SK-N-SH (cell line): Measurements from ENCODE around the gene COL8A1.

Source experiments
- EP300 ChIP-seq, 2 experiments: IDR thresholded peaks; 2 replicates each; pipeline versions ENCODE4 v1.4.0 to v1.6.1; 2012; ENCODE audit warnings: borderline replicate concordance in 1 of 2, low read depth in 1 of 2, low read length in 1 of 2
- EZH2phosphoT487 ChIP-seq: fragments of 200-600 bp; sonication (generic); IDR thresholded peaks from 2 replicates; pipeline ENCODE4 v1.6.1; 2017; ENCODE audit warnings: low read depth, mixed run types, mild to moderate bottlenecking, antibody characterized with exemption, moderate library complexity, borderline replicate concordance
- FOXJ3 ChIP-seq: sonication (generic); formaldehyde crosslinking; IDR thresholded peaks from 2 replicates; pipeline ENCODE4 v1.5.1; 2020; ENCODE audit warnings: mild to moderate bottlenecking, missing genetic modification reagents
- GABPA ChIP-seq: IDR thresholded peaks from 2 replicates; pipeline ENCODE4 v1.4.0; 2012; ENCODE audit warnings: low read depth, mild to moderate bottlenecking
- MXI1 ChIP-seq: IDR thresholded peaks from 2 replicates; pipeline ENCODE4 v1.6.1; 2012; ENCODE audit warnings: mild to moderate bottlenecking, low read depth, low read length, improper control_type of control experiment
- POLR2AphosphoS5 ChIP-seq: IDR thresholded peaks from 2 replicates; pipeline ENCODE4 v1.6.1; 2012; ENCODE audit warnings: low read depth, low read length
- RAD21 ChIP-seq: IDR thresholded peaks from 2 replicates; pipeline ENCODE4 v1.6.1; 2012; ENCODE audit warnings: mild to moderate bottlenecking, low read length
- RCOR1 ChIP-seq: fragments of 150-350 bp; IDR thresholded peaks from 2 replicates; pipeline ENCODE4 v1.6.1; 2017; ENCODE audit warnings: antibody characterized with exemption, low read length
- TF ChIP-seq, protein P1 (sequence below): fragments of 200-600 bp; sonication (generic); IDR thresholded peaks from 2 replicates; pipeline ENCODE4 v1.6.1; 2017; ENCODE audit warnings: antibody characterized with exemption, mild to moderate bottlenecking, moderate library complexity
- TF ChIP-seq, protein P2 (sequence below): IDR thresholded peaks from 2 replicates; pipeline ENCODE4 v1.6.1; 2012; ENCODE audit warnings: mild to moderate bottlenecking, low read depth, low read length, moderate library complexity
- TF ChIP-seq, protein P3 (sequence below): fragments of 150-350 bp; IDR thresholded peaks from 2 replicates; pipeline ENCODE4 v1.6.1; 2017; ENCODE audit warnings: antibody characterized with exemption, low read length, low read depth, borderline replicate concordance
- TF ChIP-seq, protein P4 (sequence below): IDR thresholded peaks from 2 replicates; pipeline ENCODE4 v1.4.0; 2012; ENCODE audit warnings: low read depth
- TF ChIP-seq, protein P5 (sequence below): fragments of 150-350 bp; IDR thresholded peaks from 2 replicates; pipeline ENCODE4 v1.6.1; 2016; ENCODE audit warnings: mild to moderate bottlenecking, low read depth, low read length
- TF ChIP-seq, protein P6 (sequence below): IDR thresholded peaks from 2 replicates; pipeline ENCODE4; 2012

DNA sequence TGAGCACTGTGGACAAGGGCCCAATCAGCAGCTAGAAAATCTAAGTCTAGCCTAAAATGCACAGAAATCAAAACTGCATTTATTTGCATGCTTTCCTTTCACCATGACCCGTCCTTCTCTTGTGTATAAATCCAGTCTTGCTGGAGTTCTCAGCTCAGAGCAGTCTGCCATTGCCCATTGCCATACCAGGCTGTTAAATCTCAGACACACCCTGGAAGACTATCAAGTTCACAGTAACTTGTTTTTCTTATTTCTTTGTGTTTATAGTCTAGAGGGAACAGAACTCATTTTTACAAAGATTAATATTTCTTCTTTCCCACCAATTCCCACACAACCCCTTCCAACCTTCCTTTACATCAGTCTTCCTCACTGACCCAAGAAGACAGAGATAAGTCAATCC lies 85.9 kb downstream of the COL8A1 start:
- TF ChIP-seq RAD21 (no peak), EZH2phosphoT487 (no peak), FOXJ3 (CRISPR knock-in tag) (no peak), POLR2AphosphoS5 (no peak), GABPA (no peak), EP300 (IDR thresholded peaks at IDR 0.05; ENCODE audit: borderline replicate concordance in 1 of 2, low read depth in 1 of 2, low read length in 1 of 2) (no peak), RCOR1 (no peak), MXI1 (no peak)
- TF ChIP-seq, protein P1, sequence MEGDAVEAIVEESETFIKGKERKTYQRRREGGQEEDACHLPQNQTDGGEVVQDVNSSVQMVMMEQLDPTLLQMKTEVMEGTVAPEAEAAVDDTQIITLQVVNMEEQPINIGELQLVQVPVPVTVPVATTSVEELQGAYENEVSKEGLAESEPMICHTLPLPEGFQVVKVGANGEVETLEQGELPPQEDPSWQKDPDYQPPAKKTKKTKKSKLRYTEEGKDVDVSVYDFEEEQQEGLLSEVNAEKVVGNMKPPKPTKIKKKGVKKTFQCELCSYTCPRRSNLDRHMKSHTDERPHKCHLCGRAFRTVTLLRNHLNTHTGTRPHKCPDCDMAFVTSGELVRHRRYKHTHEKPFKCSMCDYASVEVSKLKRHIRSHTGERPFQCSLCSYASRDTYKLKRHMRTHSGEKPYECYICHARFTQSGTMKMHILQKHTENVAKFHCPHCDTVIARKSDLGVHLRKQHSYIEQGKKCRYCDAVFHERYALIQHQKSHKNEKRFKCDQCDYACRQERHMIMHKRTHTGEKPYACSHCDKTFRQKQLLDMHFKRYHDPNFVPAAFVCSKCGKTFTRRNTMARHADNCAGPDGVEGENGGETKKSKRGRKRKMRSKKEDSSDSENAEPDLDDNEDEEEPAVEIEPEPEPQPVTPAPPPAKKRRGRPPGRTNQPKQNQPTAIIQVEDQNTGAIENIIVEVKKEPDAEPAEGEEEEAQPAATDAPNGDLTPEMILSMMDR, result no peak
- TF ChIP-seq, protein P2, sequence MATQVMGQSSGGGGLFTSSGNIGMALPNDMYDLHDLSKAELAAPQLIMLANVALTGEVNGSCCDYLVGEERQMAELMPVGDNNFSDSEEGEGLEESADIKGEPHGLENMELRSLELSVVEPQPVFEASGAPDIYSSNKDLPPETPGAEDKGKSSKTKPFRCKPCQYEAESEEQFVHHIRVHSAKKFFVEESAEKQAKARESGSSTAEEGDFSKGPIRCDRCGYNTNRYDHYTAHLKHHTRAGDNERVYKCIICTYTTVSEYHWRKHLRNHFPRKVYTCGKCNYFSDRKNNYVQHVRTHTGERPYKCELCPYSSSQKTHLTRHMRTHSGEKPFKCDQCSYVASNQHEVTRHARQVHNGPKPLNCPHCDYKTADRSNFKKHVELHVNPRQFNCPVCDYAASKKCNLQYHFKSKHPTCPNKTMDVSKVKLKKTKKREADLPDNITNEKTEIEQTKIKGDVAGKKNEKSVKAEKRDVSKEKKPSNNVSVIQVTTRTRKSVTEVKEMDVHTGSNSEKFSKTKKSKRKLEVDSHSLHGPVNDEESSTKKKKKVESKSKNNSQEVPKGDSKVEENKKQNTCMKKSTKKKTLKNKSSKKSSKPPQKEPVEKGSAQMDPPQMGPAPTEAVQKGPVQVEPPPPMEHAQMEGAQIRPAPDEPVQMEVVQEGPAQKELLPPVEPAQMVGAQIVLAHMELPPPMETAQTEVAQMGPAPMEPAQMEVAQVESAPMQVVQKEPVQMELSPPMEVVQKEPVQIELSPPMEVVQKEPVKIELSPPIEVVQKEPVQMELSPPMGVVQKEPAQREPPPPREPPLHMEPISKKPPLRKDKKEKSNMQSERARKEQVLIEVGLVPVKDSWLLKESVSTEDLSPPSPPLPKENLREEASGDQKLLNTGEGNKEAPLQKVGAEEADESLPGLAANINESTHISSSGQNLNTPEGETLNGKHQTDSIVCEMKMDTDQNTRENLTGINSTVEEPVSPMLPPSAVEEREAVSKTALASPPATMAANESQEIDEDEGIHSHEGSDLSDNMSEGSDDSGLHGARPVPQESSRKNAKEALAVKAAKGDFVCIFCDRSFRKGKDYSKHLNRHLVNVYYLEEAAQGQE, result no peak
- TF ChIP-seq, protein P3, sequence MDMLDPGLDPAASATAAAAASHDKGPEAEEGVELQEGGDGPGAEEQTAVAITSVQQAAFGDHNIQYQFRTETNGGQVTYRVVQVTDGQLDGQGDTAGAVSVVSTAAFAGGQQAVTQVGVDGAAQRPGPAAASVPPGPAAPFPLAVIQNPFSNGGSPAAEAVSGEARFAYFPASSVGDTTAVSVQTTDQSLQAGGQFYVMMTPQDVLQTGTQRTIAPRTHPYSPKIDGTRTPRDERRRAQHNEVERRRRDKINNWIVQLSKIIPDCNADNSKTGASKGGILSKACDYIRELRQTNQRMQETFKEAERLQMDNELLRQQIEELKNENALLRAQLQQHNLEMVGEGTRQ, result no peak
- TF ChIP-seq, protein P4, sequence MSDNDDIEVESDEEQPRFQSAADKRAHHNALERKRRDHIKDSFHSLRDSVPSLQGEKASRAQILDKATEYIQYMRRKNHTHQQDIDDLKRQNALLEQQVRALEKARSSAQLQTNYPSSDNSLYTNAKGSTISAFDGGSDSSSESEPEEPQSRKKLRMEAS, result no peak
- TF ChIP-seq, protein P5, sequence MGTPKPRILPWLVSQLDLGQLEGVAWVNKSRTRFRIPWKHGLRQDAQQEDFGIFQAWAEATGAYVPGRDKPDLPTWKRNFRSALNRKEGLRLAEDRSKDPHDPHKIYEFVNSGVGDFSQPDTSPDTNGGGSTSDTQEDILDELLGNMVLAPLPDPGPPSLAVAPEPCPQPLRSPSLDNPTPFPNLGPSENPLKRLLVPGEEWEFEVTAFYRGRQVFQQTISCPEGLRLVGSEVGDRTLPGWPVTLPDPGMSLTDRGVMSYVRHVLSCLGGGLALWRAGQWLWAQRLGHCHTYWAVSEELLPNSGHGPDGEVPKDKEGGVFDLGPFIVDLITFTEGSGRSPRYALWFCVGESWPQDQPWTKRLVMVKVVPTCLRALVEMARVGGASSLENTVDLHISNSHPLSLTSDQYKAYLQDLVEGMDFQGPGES, result no peak
- TF ChIP-seq, protein P6, sequence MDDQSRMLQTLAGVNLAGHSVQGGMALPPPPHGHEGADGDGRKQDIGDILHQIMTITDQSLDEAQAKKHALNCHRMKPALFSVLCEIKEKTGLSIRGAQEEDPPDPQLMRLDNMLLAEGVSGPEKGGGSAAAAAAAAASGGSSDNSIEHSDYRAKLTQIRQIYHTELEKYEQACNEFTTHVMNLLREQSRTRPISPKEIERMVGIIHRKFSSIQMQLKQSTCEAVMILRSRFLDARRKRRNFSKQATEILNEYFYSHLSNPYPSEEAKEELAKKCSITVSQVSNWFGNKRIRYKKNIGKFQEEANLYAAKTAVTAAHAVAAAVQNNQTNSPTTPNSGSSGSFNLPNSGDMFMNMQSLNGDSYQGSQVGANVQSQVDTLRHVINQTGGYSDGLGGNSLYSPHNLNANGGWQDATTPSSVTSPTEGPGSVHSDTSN, result no peak
